SK-N-SH treated with all-trans-retinoic acid at 6 μM for 48 hours (cell line): ENCODE measurements around the gene ADAMTS9.
A peak's percentile ranks its signal among the peaks of the same experiment; 100 is the strongest.

ENCODE experiments used
- ATAC-seq: fragments of 200-7000 bp; cut with Tn5 transposase; 3 replicates; pipeline ENCODE4 v1.9.1; 2020; ENCODE audit warnings: mild to moderate bottlenecking, moderate library complexity
- ARNTL ChIP-seq: fragments of 450-650 bp; formaldehyde crosslinking; IDR thresholded peaks from 2 replicates; pipeline ENCODE4 v1.5.0; 2020; ENCODE audit warnings: low read depth, mild to moderate bottlenecking, moderate library complexity, borderline replicate concordance
- BACH2 ChIP-seq: fragments of 250-450 bp; sonication (Bioruptor Pico); IDR thresholded peaks from 2 replicates; pipeline ENCODE4 v1.9.0; 2021; ENCODE audit warnings: mild to moderate bottlenecking, borderline replicate concordance
- CREB5 ChIP-seq: fragments of 250-450 bp; sonication (Bioruptor Pico); IDR thresholded peaks from 2 replicates; pipeline ENCODE4 v1.5.1; 2020; ENCODE audit warnings: low read depth, mild to moderate bottlenecking, moderate library complexity
- CSDC2 ChIP-seq: fragments of 250-450 bp; sonication (Bioruptor Pico); IDR thresholded peaks from 2 replicates; pipeline ENCODE4 v1.5.0; 2020; ENCODE audit warnings: mild to moderate bottlenecking, moderate library complexity
- CSRNP3 ChIP-seq: fragments of 250-450 bp; sonication (Bioruptor Pico); IDR thresholded peaks from 2 replicates; pipeline ENCODE4 v1.5.1; 2021; ENCODE audit warnings: mild to moderate bottlenecking, moderate library complexity
- ESRRG ChIP-seq: fragments of 250-450 bp; sonication (Bioruptor Pico); IDR thresholded peaks from 2 replicates; pipeline ENCODE4 v1.6.1; 2021; ENCODE audit warnings: mild to moderate bottlenecking
- OSR1 ChIP-seq: fragments of 250-450 bp; sonication (Bioruptor Pico); IDR thresholded peaks from 2 replicates; pipeline ENCODE4 v1.8.0; 2022; ENCODE audit warnings: moderate library complexity, mild to moderate bottlenecking, inconsistent platforms
- PATZ1 ChIP-seq: fragments of 250-450 bp; sonication (Bioruptor Pico); IDR thresholded peaks from 2 replicates; pipeline ENCODE4 v1.8.0; 2020; ENCODE audit warnings: mild to moderate bottlenecking, moderate library complexity, borderline replicate concordance
- POU6F1 ChIP-seq: fragments of 250-450 bp; sonication (Bioruptor Pico); IDR thresholded peaks from 2 replicates; pipeline ENCODE4 v1.8.0; 2021; ENCODE audit warnings: low read depth, mild to moderate bottlenecking, moderate library complexity, borderline replicate concordance
- PPARA ChIP-seq: fragments of 250-450 bp; sonication (Bioruptor Pico); IDR thresholded peaks from 2 replicates; pipeline ENCODE4 v1.5.0; 2020; ENCODE audit warnings: mild to moderate bottlenecking, borderline replicate concordance
- RARB ChIP-seq: fragments of 250-450 bp; sonication (Bioruptor Pico); IDR thresholded peaks from 2 replicates; pipeline ENCODE4 v1.8.0; 2021; ENCODE audit warnings: mild to moderate bottlenecking, moderate library complexity
- SNAI2 ChIP-seq: fragments of 250-450 bp; sonication (Bioruptor Pico); IDR thresholded peaks from 2 replicates; pipeline ENCODE4 v1.5.0; 2020; ENCODE audit warnings: mild to moderate bottlenecking, moderate library complexity
- TCF4 ChIP-seq: fragments of 250-450 bp; sonication (Bioruptor Pico); IDR thresholded peaks from 2 replicates; pipeline ENCODE4 v1.8.0; 2021; ENCODE audit warnings: mild to moderate bottlenecking, moderate library complexity, borderline replicate concordance
- TOX ChIP-seq: fragments of 250-450 bp; sonication (Bioruptor Pico); IDR thresholded peaks from 2 replicates; pipeline ENCODE4 v1.8.0; 2021; ENCODE audit warnings: mild to moderate bottlenecking, moderate library complexity, borderline replicate concordance
- TSHZ2 ChIP-seq: fragments of 250-450 bp; sonication (Bioruptor Pico); IDR thresholded peaks from 2 replicates; pipeline ENCODE4 v1.5.0; 2020; ENCODE audit warnings: mild to moderate bottlenecking, moderate library complexity
- ZC3H10 ChIP-seq: fragments of 250-450 bp; sonication (Bioruptor Pico); IDR thresholded peaks from 2 replicates; pipeline ENCODE4 v1.5.1; 2021; ENCODE audit warnings: mild to moderate bottlenecking, moderate library complexity
- ZFP3 ChIP-seq: fragments of 250-450 bp; sonication (Bioruptor Pico); IDR thresholded peaks from 2 replicates; pipeline ENCODE4 v1.5.0; 2020; ENCODE audit warnings: mild to moderate bottlenecking, moderate library complexity
- ZFP30 ChIP-seq: fragments of 450-650 bp; formaldehyde crosslinking; IDR thresholded peaks from 2 replicates; pipeline ENCODE4 v1.5.0; 2022; ENCODE audit warnings: mild to moderate bottlenecking, moderate library complexity
- ZNF565 ChIP-seq: fragments of 450-650 bp; formaldehyde crosslinking; conservative IDR thresholded peaks from 2 replicates; pipeline ENCODE4 v1.5.0; 2020; ENCODE audit warnings: low read depth, mild to moderate bottlenecking, moderate library complexity
- ZNF70 ChIP-seq: fragments of 450-650 bp; formaldehyde crosslinking; IDR thresholded peaks from 2 replicates; pipeline ENCODE4 v1.5.0; 2020; ENCODE audit warnings: mild to moderate bottlenecking, moderate library complexity
- ZNF8 ChIP-seq: fragments of 450-650 bp; formaldehyde crosslinking; IDR thresholded peaks from 2 replicates; pipeline ENCODE4 v1.5.0; 2020; ENCODE audit warnings: mild to moderate bottlenecking, moderate library complexity

Gene ADAMTS9

GRCh38 chr3:64575211-64575844 lies 112.5 kb downstream of the ADAMTS9 start:
- ATAC-seq, result peak; percentile 90
- TF ChIP-seq ZFP3 (no peak), OSR1 (CRISPR knock-in tag) (no peak), SNAI2 (CRISPR knock-in tag) (no peak), ZNF70 (CRISPR knock-in tag) (no peak), CSRNP3 (no peak), TSHZ2 (no peak), ZFP30 (CRISPR knock-in tag) (no peak), CSDC2 (CRISPR knock-in tag) (no peak), ESRRG (CRISPR knock-in tag) (no peak), RARB (CRISPR knock-in tag) (no peak), ZC3H10 (CRISPR knock-in tag) (no peak), TCF4 (no peak), TOX (no peak), ZNF565 (no peak), BACH2 (CRISPR knock-in tag) (no peak)

GRCh38 chr3:64574194-64574593 lies 113.6 kb downstream of the ADAMTS9 start:
- no peak for TF ChIP-seq ESRRG (CRISPR knock-in tag)
- no peak for TF ChIP-seq CSDC2 (CRISPR knock-in tag)
- TF ChIP-seq ARNTL, result no peak
- no peak for TF ChIP-seq RARB (CRISPR knock-in tag)
- no peak for TF ChIP-seq TSHZ2
- TF ChIP-seq PPARA (CRISPR knock-in tag), result no peak
- TF ChIP-seq ZC3H10 (CRISPR knock-in tag), result no peak
- TF ChIP-seq ZNF70 (CRISPR knock-in tag), result no peak
- TF ChIP-seq CSRNP3, result no peak
- TF ChIP-seq POU6F1 (CRISPR knock-in tag), result no peak
- TF ChIP-seq PATZ1, result no peak
- TF ChIP-seq ZNF565, result no peak
- TF ChIP-seq ZNF8, result no peak
- no peak for TF ChIP-seq SNAI2 (CRISPR knock-in tag)
- TF ChIP-seq BACH2 (CRISPR knock-in tag), result no peak
- no peak for TF ChIP-seq ZFP3
- TF ChIP-seq CREB5 (CRISPR knock-in tag), result no peak

More at GRCh38 chr3:64574194-64574593, 113.6 kb downstream of the ADAMTS9 start:
- no peak for ATAC-seq
